ENCODE results near the gene DPEP2.
"Not testable (repeated sequence)": the region's sequence is repeated elsewhere in the genome, so short reads cannot be mapped to it uniquely, and the experiment has no call there.

DPEP2 gene

DNA sequence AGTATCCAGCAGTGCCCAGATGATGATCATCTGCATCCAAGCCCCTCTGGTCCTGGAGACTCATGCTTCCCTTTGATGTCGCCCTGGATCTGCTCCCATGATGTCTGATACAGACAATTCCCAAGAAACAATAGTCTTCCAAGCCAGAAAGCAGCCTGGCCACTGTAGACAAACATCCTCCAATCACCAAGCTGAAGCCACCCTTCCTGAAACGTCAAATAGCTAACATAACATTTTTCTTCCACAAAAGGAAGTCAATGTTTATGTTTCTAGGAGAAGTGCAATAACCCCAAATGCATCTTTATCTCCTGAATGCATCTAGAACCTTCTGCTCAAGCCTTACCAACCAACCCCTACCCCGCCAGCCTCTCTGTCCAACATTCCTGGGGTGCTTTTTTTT is 1.2 kb upstream of the DPEP2 start:
- TF ChIP-seq CTCF (IDR thresholded peaks at IDR 0.05; ENCODE audit: low read depth, low read length, missing control alignments): no peak
- H3K36me3 ChIP-seq (replicated peaks): no peaks in the 10 kb centered on the region
- no peak for DNase-seq
- no peak overlapping the region for H3K4me3 ChIP-seq (ENCODE audit: low read depth, low read length)
- in situ Hi-C loops (cut with HindIII; ENCODE audit: low pct_ligation_motif_present, low sequenced_read_pairs): no loop called here
- no peaks in the 10 kb centered on the region for H3K27me3 ChIP-seq (replicated peaks)
- no peak overlapping the region for H3K27ac ChIP-seq

- TF ChIP-seq CTCF (IDR thresholded peaks at IDR 0.05; ENCODE audit: low read depth, low read length, missing control alignments): no peak
- H3K27me3 ChIP-seq (replicated peaks): no peaks in the 10 kb centered on the region
- no peak for DNase-seq
- in situ Hi-C loops (cut with HindIII; ENCODE audit: low pct_ligation_motif_present, low sequenced_read_pairs): no loop called here
- no peak overlapping the region for H3K27ac ChIP-seq
- H3K36me3 ChIP-seq (replicated peaks): no peaks in the 10 kb centered on the region
- H3K4me3 ChIP-seq (ENCODE audit: low read depth, low read length): no peak overlapping the region
Observed at GRCh38 chr16:67999985-68000384, 701 bp upstream of the DPEP2 start.

DNA sequence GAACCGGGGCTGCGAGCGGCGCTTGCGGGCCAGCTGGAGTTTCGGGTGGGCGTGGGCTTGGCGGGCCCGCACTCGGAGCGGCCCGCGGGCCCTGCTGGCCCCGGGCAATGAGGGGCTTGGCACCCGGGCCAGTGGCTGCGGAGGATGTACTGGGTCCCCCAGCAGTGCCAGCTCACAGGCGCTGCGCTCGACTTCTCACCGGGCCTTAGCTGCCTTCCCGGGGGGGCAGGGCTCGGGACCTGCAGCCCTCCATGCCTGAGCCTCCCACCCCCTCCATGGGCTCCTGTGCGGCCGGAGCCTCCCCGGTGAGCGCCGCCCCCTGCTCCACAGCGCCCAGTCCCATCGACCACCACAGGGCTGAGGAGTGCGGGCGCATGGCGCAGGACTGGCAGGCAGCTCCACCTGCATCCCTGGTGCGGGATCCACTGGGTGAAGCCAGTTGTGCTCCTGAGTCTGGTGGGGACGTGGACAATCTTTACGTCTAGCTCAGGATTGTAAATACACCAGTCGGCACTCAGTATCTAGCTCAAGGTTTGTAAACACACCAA is 979 bp downstream of the DPEP2 start:
- H3K27ac ChIP-seq; H3K4me3 ChIP-seq (ENCODE audit: low read depth, low read length); DNase-seq: not testable (repeated sequence)

DNA sequence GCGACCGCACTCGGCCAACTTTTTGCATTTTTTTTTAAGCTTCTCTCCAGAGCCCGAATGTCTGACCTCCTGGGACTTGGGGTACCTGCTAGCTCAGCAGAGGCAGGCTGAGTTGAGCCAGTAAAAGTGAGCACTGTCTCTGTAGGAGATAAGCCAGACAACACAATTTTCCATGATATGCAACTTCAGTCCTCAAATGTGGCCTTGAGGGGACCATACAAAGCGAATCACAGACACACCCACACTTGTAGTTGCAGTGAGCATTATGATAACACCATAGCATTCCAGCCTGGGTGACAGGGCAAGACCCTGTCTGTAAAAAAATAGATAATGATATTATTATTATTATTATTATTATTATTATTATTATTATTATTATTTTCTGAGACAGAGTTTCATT is 2.6 kb downstream of the DPEP2 start:
- Histone ChIP-seq H3K27ac (no peak overlapping the region), H3K27me3 (replicated peaks) (no peaks in the 10 kb centered on the region), H3K4me3 (ENCODE audit: low read depth, low read length) (no peak overlapping the region), H3K36me3 (replicated peaks) (no peaks in the 10 kb centered on the region)
- no peak for TF ChIP-seq CTCF (IDR thresholded peaks at IDR 0.05; ENCODE audit: low read depth, low read length, missing control alignments)
- no peak for DNase-seq
- in situ Hi-C loops (cut with HindIII; ENCODE audit: low pct_ligation_motif_present, low sequenced_read_pairs): no loop called here

More for the DNA sequence above, 979 bp downstream of the DPEP2 start:
- H3K27me3 ChIP-seq (replicated peaks); H3K36me3 ChIP-seq (replicated peaks); in situ Hi-C loops (cut with HindIII; ENCODE audit: low pct_ligation_motif_present, low sequenced_read_pairs): not testable (repeated sequence)

DNA sequence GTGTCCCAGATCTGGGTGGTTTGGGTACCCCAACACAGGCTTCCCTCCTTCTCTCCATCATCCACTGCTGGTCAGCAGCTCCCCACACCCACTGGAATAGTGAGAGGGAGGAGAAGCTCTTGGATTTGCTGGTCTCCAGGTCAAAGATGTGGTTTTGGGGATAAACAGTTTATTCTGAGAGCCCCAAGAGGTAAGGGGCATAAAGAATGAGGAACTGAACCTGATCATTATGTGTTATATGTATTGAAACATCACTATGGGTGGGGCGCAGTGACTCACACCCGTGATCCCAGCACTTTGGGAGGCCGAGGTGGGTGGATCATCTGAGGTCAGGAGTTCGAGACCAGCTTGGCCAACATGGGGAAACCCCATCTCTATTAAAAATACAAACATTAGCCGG is 3.9 kb downstream of the DPEP2 start:
- Histone ChIP-seq H3K4me3 (ENCODE audit: low read depth, low read length) (no peak overlapping the region), H3K27ac (no peak overlapping the region), H3K36me3 (replicated peaks) (no peaks in the 10 kb centered on the region), H3K27me3 (replicated peaks) (no peaks in the 10 kb centered on the region)
- no peak for DNase-seq
- TF ChIP-seq CTCF (IDR thresholded peaks at IDR 0.05; ENCODE audit: low read depth, low read length, missing control alignments): no peak
- in situ Hi-C loops (cut with HindIII; ENCODE audit: low pct_ligation_motif_present, low sequenced_read_pairs): no loop called here

DNA sequence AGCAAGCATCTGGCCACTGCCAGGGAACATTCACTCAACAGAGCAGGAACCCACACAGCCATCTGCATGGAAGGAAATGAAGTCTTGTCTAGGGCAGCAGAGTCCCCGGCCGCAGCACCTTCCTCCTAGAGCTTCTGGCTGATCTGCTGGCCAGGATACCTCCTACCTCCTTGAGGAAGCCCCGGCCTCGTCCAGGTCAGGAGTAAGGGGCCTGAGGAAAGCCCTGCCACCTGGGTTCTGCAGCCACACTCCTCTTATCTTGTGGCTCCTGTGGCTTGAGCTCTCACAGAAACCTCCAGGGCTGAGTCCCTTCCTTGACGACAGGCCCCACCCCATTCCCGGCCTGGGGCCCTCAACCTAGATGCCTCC is 5.3 kb downstream of the DPEP2 start:
- not testable (repeated sequence) for H3K27me3 ChIP-seq (replicated peaks)

GRCh38 chr16:67993207-67994039 is 5.9 kb downstream of the DPEP2 start:
- H3K27ac ChIP-seq: no peak overlapping the region
- H3K27me3 ChIP-seq (replicated peaks): no peaks in the 10 kb centered on the region
- H3K4me3 ChIP-seq (ENCODE audit: low read depth, low read length): peak overlapping the region; percentile 29
- no peaks in the 10 kb centered on the region for H3K36me3 ChIP-seq (replicated peaks)
- peak; percentile 76 for TF ChIP-seq CTCF (IDR thresholded peaks at IDR 0.05; ENCODE audit: low read depth, low read length, missing control alignments)
- in situ Hi-C loops (cut with HindIII; ENCODE audit: low pct_ligation_motif_present, low sequenced_read_pairs): no loop called here
- DNase-seq: peak; percentile 35

More for the DNA sequence above, 5.3 kb downstream of the DPEP2 start:
- H3K36me3 ChIP-seq (replicated peaks); DNase-seq; H3K27ac ChIP-seq; H3K4me3 ChIP-seq (ENCODE audit: low read depth, low read length); in situ Hi-C loops (cut with HindIII; ENCODE audit: low pct_ligation_motif_present, low sequenced_read_pairs): not testable (repeated sequence)
